HepG2 (cell line): ENCODE measurements around the gene LYRM4. TPM values are rescaled to one million over a fixed set of nuclear protein-coding genes. Genes with fewer than 3 reads are reported as not detected.

Source experiments
- ARNTL ChIP-seq: sonication (generic); formaldehyde crosslinking; IDR thresholded peaks from 2 replicates; pipeline ENCODE4 v1.4.0; 2020; ENCODE audit warnings: mild to moderate bottlenecking, missing genetic modification reagents
- CEBPB ChIP-seq: IDR thresholded peaks from 2 replicates; pipeline ENCODE4 v1.6.1; 2011; ENCODE audit warnings: low read depth, low read length, improper control_type of control experiment, borderline replicate concordance
- CEBPG ChIP-seq: IDR thresholded peaks from 2 replicates; pipeline ENCODE4 v1.6.1; 2016
- DNMT1 ChIP-seq: sonication (generic); formaldehyde crosslinking; IDR thresholded peaks from 2 replicates; pipeline ENCODE4 v1.5.1; 2020; ENCODE audit warnings: mild to moderate bottlenecking, missing genetic modification reagents
- FOXO4 ChIP-seq: sonication (generic); formaldehyde crosslinking; conservative IDR thresholded peaks from 2 replicates; pipeline ENCODE4 v1.8.1; 2023; ENCODE audit warnings: missing genetic modification reagents
- GMEB1 ChIP-seq: sonication (generic); formaldehyde crosslinking; IDR thresholded peaks from 2 replicates; pipeline ENCODE4 v1.5.1; 2020; ENCODE audit warnings: missing genetic modification reagents, mild to moderate bottlenecking, borderline replicate concordance
- KDM6A ChIP-seq: IDR thresholded peaks from 2 replicates; pipeline ENCODE4 v1.6.1; 2016; ENCODE audit warnings: low read depth
- NFE2L1 ChIP-seq: sonication (generic); formaldehyde crosslinking; IDR thresholded peaks from 2 replicates; pipeline ENCODE4 v1.4.0; 2020; ENCODE audit warnings: missing genetic modification reagents, mild to moderate bottlenecking, borderline replicate concordance
- NRL ChIP-seq: sonication (generic); formaldehyde crosslinking; IDR thresholded peaks from 2 replicates; pipeline ENCODE4 v1.5.0; 2020; ENCODE audit warnings: missing genetic modification reagents, mild to moderate bottlenecking, moderate library complexity, borderline replicate concordance
- RFX5 ChIP-seq: IDR thresholded peaks from 2 replicates; pipeline ENCODE4 v1.6.1; 2011; ENCODE audit warnings: low read depth, low read length, improper control_type of control experiment
- TBX2 ChIP-seq: sonication (generic); formaldehyde crosslinking; IDR thresholded peaks from 2 replicates; pipeline ENCODE4 v1.5.0; 2020; ENCODE audit warnings: missing genetic modification reagents, mild to moderate bottlenecking, borderline replicate concordance
- TRIM24 ChIP-seq: sonication (generic); formaldehyde crosslinking; IDR thresholded peaks from 2 replicates; pipeline ENCODE4 v1.8.0; 2022; ENCODE audit warnings: mild to moderate bottlenecking, missing genetic modification reagents
- YY1 ChIP-seq: IDR thresholded peaks from 2 replicates; pipeline ENCODE4 v1.6.1; 2011; ENCODE audit warnings: low read length, low read depth, moderate library complexity, mild to moderate bottlenecking; ENCODE audit not compliant: insufficient read depth, insufficient replicate concordance
- ZFY ChIP-seq: sonication (generic); formaldehyde crosslinking; IDR thresholded peaks from 2 replicates; pipeline ENCODE4 v1.4.0; 2020; ENCODE audit warnings: missing genetic modification reagents
- ZNF282 ChIP-seq: fragments of 450-650 bp; IDR thresholded peaks from 2 replicates; pipeline ENCODE4 v1.6.1; 2018; ENCODE audit not compliant: partially characterized antibody
- polyA plus RNA-seq, 8 experiments: library from polyadenylated mRNA; depleted of rRNA in 3 of 8; stranded (reverse) in 7 of 8; unstranded in 1 of 8; fragments of >200 nt; fragmentation: Illumina TruSeq in 4 of 8; extraction: Trizol in 4 of 8; gene quantifications; 2 replicates each; pipeline versions ENCODE4 v1.2.1 to v1.2.3, GENCODE V29; 2011 to 2016; ENCODE audit warnings: low read depth in 4 of 8, missing spikeins in 1 of 8, mixed read lengths in 1 of 8; ENCODE audit not compliant: insufficient read depth in 1 of 8
- total RNA-seq, 5 experiments: library from RNA; depleted of rRNA; stranded (reverse); fragments of >200 nt; fragmentation: Illumina TruSeq; extraction: Trizol; gene quantifications; 2 replicates each; pipeline ENCODE4 v1.2.3, GENCODE V29; 2016; ENCODE audit warnings: low read depth in 1 of 5
- TF ChIP-seq, protein P1 (sequence below): sonication (generic); formaldehyde crosslinking; conservative IDR thresholded peaks from 2 replicates; pipeline ENCODE4 v1.4.0; 2020; ENCODE audit warnings: mild to moderate bottlenecking, missing genetic modification reagents, moderate library complexity
- TF ChIP-seq, protein P2 (sequence below): sonication (generic); formaldehyde crosslinking; IDR thresholded peaks from 2 replicates; pipeline ENCODE4 v1.5.1; 2020; ENCODE audit warnings: missing genetic modification reagents, mild to moderate bottlenecking, borderline replicate concordance
- TF ChIP-seq, protein P3 (sequence below): sonication (generic); formaldehyde crosslinking; IDR thresholded peaks from 2 replicates; pipeline ENCODE4 v1.5.0; 2020; ENCODE audit warnings: missing genetic modification reagents
- TF ChIP-seq, protein P4 (sequence below): sonication (generic); IDR thresholded peaks from 2 replicates; pipeline ENCODE4 v1.6.1; 2016; ENCODE audit warnings: low read depth, borderline replicate concordance
- TF ChIP-seq, protein P5 (sequence below): sonication (generic); formaldehyde crosslinking; IDR thresholded peaks from 2 replicates; pipeline ENCODE4 v1.4.0; 2020; ENCODE audit warnings: missing genetic modification reagents; ENCODE audit errors: not compliant biosample characterization

Gene LYRM4
- total and polyA plus RNA-seq, 2 of the 13 experiments (the other 11 are each of a cell fraction or from before 2014, with no cell fraction given): 64.6 to 67.5 TPM

- no peak for TF ChIP-seq TBX2 (CRISPR knock-in tag)
- TF ChIP-seq ZFY (CRISPR knock-in tag): no peak
- TF ChIP-seq, protein P1, sequence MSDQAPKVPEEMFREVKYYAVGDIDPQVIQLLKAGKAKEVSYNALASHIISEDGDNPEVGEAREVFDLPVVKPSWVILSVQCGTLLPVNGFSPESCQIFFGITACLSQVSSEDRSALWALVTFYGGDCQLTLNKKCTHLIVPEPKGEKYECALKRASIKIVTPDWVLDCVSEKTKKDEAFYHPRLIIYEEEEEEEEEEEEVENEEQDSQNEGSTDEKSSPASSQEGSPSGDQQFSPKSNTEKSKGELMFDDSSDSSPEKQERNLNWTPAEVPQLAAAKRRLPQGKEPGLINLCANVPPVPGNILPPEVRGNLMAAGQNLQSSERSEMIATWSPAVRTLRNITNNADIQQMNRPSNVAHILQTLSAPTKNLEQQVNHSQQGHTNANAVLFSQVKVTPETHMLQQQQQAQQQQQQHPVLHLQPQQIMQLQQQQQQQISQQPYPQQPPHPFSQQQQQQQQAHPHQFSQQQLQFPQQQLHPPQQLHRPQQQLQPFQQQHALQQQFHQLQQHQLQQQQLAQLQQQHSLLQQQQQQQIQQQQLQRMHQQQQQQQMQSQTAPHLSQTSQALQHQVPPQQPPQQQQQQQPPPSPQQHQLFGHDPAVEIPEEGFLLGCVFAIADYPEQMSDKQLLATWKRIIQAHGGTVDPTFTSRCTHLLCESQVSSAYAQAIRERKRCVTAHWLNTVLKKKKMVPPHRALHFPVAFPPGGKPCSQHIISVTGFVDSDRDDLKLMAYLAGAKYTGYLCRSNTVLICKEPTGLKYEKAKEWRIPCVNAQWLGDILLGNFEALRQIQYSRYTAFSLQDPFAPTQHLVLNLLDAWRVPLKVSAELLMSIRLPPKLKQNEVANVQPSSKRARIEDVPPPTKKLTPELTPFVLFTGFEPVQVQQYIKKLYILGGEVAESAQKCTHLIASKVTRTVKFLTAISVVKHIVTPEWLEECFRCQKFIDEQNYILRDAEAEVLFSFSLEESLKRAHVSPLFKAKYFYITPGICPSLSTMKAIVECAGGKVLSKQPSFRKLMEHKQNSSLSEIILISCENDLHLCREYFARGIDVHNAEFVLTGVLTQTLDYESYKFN (CRISPR knock-in tag): peak; percentile 56
- no peak for TF ChIP-seq NFE2L1 (CRISPR knock-in tag)
- TF ChIP-seq, protein P2, sequence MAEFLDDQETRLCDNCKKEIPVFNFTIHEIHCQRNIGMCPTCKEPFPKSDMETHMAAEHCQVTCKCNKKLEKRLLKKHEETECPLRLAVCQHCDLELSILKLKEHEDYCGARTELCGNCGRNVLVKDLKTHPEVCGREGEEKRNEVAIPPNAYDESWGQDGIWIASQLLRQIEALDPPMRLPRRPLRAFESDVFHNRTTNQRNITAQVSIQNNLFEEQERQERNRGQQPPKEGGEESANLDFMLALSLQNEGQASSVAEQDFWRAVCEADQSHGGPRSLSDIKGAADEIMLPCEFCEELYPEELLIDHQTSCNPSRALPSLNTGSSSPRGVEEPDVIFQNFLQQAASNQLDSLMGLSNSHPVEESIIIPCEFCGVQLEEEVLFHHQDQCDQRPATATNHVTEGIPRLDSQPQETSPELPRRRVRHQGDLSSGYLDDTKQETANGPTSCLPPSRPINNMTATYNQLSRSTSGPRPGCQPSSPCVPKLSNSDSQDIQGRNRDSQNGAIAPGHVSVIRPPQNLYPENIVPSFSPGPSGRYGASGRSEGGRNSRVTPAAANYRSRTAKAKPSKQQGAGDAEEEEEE (CRISPR knock-in tag): no peak
- TF ChIP-seq, protein P3, sequence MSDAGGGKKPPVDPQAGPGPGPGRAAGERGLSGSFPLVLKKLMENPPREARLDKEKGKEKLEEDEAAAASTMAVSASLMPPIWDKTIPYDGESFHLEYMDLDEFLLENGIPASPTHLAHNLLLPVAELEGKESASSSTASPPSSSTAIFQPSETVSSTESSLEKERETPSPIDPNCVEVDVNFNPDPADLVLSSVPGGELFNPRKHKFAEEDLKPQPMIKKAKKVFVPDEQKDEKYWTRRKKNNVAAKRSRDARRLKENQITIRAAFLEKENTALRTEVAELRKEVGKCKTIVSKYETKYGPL (CRISPR knock-in tag): no peak
- TF ChIP-seq ARNTL (CRISPR knock-in tag): no peak
- TF ChIP-seq TRIM24: no peak
- TF ChIP-seq NRL: no peak
- TF ChIP-seq KDM6A (CRISPR knock-in tag): 0 out of 2 replicates have a peak, but pooled peaks have one; percentile 33
- TF ChIP-seq, protein P4, sequence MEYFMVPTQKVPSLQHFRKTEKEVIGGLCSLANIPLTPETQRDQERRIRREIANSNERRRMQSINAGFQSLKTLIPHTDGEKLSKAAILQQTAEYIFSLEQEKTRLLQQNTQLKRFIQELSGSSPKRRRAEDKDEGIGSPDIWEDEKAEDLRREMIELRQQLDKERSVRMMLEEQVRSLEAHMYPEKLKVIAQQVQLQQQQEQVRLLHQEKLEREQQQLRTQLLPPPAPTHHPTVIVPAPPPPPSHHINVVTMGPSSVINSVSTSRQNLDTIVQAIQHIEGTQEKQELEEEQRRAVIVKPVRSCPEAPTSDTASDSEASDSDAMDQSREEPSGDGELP: no peak
- TF ChIP-seq DNMT1: no peak
- no peak for TF ChIP-seq RFX5
- no peak for TF ChIP-seq FOXO4
- TF ChIP-seq, protein P5, sequence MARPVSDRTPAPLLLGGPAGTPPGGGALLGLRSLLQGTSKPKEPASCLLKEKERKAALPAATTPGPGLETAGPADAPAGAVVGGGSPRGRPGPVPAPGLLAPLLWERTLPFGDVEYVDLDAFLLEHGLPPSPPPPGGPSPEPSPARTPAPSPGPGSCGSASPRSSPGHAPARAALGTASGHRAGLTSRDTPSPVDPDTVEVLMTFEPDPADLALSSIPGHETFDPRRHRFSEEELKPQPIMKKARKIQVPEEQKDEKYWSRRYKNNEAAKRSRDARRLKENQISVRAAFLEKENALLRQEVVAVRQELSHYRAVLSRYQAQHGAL (CRISPR knock-in tag): no peak
- no peak for TF ChIP-seq GMEB1
- TF ChIP-seq ZNF282: no peak
- TF ChIP-seq YY1: peak; percentile 63
- TF ChIP-seq CEBPG (CRISPR knock-in tag): no peak
- TF ChIP-seq CEBPB: no peak
Measured at GRCh38 chr6:5073992-5074391, 186.8 kb downstream of the LYRM4 start (continued).
